ENCODE measurements around the gene SCAF4. TPM values are rescaled to one million over a fixed set of nuclear protein-coding genes. Genes with fewer than 3 reads are reported as not detected.

The SCAF4 gene
- total RNA-seq, 4 donors from 2014 or later = 23.6 to 41.5 (median 29.3) TPM

DNA sequence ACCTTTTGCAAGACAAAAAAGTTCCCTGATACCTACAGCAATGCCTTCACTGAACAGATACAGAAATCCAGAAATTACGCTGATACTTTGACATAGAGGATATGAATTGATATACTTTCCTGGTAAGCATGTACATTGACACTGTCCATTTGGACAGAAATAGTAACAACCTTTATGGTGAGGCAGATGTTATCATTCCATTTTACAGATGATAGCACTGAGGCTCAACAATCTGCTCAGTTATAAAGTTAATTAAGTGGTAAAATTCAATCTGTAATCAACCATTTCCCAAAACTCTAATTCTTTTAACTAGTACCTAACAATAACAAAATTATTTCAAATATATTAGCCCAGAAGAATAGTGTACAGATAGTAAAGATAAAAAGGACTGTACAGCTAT, 20.6 kb downstream of the SCAF4 start:
- 100% methylated on average over 1 of the region's 1 CpG for WGBS
- DNase-seq (ENCODE audit: low spot score in 2 of 2) = no peak
- Histone ChIP-seq H3K9me3 (no peaks in the 10 kb centered on the region), H3K4me1 (peaks cover 56% of the 10 kb centered on the region), H3K27ac (no peak overlapping the region), H3K27me3 (no peaks in the 10 kb centered on the region), H3K4me3 (no peak overlapping the region), H3K36me3 (no peaks in the 10 kb centered on the region)
- TF ChIP-seq, protein P1, sequence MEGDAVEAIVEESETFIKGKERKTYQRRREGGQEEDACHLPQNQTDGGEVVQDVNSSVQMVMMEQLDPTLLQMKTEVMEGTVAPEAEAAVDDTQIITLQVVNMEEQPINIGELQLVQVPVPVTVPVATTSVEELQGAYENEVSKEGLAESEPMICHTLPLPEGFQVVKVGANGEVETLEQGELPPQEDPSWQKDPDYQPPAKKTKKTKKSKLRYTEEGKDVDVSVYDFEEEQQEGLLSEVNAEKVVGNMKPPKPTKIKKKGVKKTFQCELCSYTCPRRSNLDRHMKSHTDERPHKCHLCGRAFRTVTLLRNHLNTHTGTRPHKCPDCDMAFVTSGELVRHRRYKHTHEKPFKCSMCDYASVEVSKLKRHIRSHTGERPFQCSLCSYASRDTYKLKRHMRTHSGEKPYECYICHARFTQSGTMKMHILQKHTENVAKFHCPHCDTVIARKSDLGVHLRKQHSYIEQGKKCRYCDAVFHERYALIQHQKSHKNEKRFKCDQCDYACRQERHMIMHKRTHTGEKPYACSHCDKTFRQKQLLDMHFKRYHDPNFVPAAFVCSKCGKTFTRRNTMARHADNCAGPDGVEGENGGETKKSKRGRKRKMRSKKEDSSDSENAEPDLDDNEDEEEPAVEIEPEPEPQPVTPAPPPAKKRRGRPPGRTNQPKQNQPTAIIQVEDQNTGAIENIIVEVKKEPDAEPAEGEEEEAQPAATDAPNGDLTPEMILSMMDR (IDR thresholded peaks at IDR 0.05) = no peak
- TF ChIP-seq EP300 (IDR thresholded peaks at IDR 0.05) = no peak
- no peak for TF ChIP-seq POLR2A (IDR thresholded peaks at IDR 0.05)
- TF ChIP-seq POLR2AphosphoS5 (IDR thresholded peaks at IDR 0.05) = no peak

DNA sequence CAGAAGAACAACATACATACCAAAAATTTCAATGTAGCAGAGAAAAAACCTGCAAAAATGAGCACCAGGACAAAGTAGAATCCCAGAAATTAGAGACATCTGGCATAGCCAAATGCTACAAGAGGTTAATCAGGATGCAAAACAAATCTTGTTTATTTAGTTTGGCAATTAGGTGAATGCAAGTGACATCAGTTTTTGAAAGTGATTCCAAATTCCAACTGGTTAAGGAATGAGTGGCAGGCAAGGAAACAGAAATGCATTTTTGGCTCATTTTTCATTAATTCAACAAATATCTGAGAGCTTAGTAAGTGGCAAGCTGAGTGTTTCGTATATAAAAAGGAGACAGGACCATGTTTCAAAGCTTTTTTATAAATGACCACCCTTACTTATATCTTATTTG, 21.3 kb downstream of the SCAF4 start:
- WGBS = 49% methylated on average over 1 of the region's 1 CpG
- Histone ChIP-seq H3K36me3 (peaks cover 4% of the 10 kb centered on the region), H3K4me1 (peaks cover 49% of the 10 kb centered on the region), H3K27me3 (no peaks in the 10 kb centered on the region), H3K4me3 (no peak overlapping the region), H3K9me3 (no peaks in the 10 kb centered on the region), H3K27ac (no peak overlapping the region)
- no peak for DNase-seq (ENCODE audit: low spot score in 2 of 2)
- TF ChIP-seq, protein P1 (IDR thresholded peaks at IDR 0.05) = no peak
- TF ChIP-seq POLR2A (IDR thresholded peaks at IDR 0.05) (no peak), EP300 (IDR thresholded peaks at IDR 0.05) (no peak), POLR2AphosphoS5 (IDR thresholded peaks at IDR 0.05) (no peak)

DNA sequence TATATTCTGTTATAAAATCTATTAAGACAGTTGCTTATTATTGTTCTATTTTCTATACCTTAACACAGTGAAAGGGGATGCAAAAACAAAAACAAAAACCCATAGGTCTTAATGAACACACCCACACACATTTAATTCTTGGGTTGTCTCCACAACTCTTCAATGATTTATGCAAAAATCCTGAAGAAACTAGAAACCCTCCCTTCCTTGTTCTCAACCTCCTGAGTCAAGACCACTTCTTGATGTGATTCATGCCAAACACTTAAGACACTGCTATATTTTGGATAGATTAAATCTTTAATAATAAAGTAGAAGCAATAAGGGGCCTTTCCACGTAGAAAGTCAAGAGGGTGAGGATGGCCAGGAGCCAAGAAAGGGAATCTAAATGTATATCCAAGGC, 23.4 kb downstream of the SCAF4 start:
- 32% methylated on average over 1 of the region's 1 CpG for WGBS
- TF ChIP-seq, protein P1 (IDR thresholded peaks at IDR 0.05) = no peak
- TF ChIP-seq POLR2AphosphoS5 (IDR thresholded peaks at IDR 0.05) (no peak), EP300 (IDR thresholded peaks at IDR 0.05) (no peak), POLR2A (IDR thresholded peaks at IDR 0.05) (no peak)
- Histone ChIP-seq H3K9me3 (no peaks in the 10 kb centered on the region), H3K27ac (no peak overlapping the region), H3K36me3 (peaks cover 4% of the 10 kb centered on the region), H3K4me3 (no peak overlapping the region), H3K27me3 (no peaks in the 10 kb centered on the region), H3K4me1 (peaks cover 29% of the 10 kb centered on the region)
- DNase-seq (ENCODE audit: low spot score in 2 of 2) = no peak

DNA sequence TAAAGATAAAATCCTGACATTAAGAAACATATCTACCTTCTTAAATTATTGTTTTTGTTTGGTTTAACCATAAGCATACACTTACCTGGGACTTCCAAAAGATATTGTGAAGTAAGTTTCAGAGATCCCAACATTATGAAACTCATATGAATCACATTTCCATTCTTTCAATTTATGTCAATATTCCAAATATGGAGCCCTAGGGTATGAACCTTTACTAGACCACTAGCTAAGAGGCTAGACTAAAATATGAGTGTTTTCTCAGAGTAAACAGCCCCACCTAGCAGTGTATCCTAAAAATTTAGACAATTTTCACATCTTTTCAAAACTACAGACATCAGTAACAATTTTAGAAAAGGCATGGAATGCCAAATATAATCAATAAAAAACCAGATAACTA, 24.4 kb downstream of the SCAF4 start:
- DNase-seq (ENCODE audit: low spot score in 2 of 2) = no peak
- no peak overlapping the region for H3K4me3 ChIP-seq
- H3K9me3 ChIP-seq = no peaks in the 10 kb centered on the region
- H3K27me3 ChIP-seq = no peaks in the 10 kb centered on the region
- peaks cover 9% of the 10 kb centered on the region for H3K36me3 ChIP-seq
- no peak overlapping the region for H3K27ac ChIP-seq
- no peak for TF ChIP-seq POLR2A (IDR thresholded peaks at IDR 0.05)
- H3K4me1 ChIP-seq = peaks cover 26% of the 10 kb centered on the region

DNA sequence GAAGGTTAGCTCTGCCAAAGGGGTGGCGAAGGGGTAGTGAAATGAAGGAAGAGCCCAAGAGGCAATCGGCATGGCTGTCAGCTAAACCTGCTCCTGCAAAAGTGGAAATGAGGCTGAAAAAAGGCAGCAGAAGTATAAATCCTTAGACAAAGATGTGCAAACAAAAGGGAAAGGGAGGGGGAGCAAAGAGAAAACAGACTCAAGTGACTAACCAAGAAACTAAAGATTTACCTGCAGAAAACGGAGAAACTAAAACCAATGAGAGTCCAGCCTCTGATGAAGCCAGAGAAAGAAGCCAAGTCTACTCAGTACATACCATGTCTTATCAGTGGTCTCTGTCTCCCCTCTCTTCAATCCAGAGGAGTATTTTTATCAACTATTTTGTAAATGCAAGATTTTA, 25.4 kb downstream of the SCAF4 start:
- no peak for DNase-seq (ENCODE audit: low spot score in 2 of 2)
- no peaks in the 10 kb centered on the region for H3K27me3 ChIP-seq
- H3K27ac ChIP-seq = no peak overlapping the region
- 90% methylated on average over 3 of the region's 3 CpGs for WGBS
- peaks cover 24% of the 10 kb centered on the region for H3K4me1 ChIP-seq
- TF ChIP-seq EP300 (IDR thresholded peaks at IDR 0.05) = no peak
- TF ChIP-seq POLR2AphosphoS5 (IDR thresholded peaks at IDR 0.05) = no peak
- TF ChIP-seq, protein P1 (IDR thresholded peaks at IDR 0.05) = no peak
- no peak for TF ChIP-seq POLR2A (IDR thresholded peaks at IDR 0.05)
- no peaks in the 10 kb centered on the region for H3K9me3 ChIP-seq
- H3K4me3 ChIP-seq = no peak overlapping the region
- peaks cover 17% of the 10 kb centered on the region for H3K36me3 ChIP-seq

DNA sequence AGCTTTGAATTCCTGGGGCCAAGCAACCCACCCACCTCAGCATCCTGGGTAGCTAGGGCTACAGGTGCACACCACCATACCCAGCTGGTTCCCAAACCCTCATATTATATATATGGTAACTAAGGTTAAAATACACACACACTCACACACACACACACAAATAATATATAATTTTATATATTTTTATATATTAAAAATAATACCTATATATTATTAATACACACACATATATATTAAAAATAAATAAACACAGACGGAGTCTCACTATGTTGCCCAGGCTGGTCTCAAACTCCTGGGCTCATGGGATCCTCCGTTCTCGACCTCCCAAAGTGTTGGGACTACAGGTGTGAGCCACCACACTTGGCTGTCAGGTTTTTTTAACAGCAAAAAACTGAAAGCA, 31.9 kb downstream of the SCAF4 start:
- WGBS = 98% methylated on average over 3 of the region's 3 CpGs
- Histone ChIP-seq H3K4me3 (no peak overlapping the region), H3K36me3 (peaks cover 68% of the 10 kb centered on the region), H3K27ac (no peak overlapping the region), H3K27me3 (no peaks in the 10 kb centered on the region), H3K4me1 (no peaks in the 10 kb centered on the region), H3K9me3 (no peaks in the 10 kb centered on the region)
- no peak for DNase-seq (ENCODE audit: low spot score in 2 of 2)
- TF ChIP-seq, protein P1 (IDR thresholded peaks at IDR 0.05) = no peak
- TF ChIP-seq EP300 (IDR thresholded peaks at IDR 0.05) (no peak), POLR2A (IDR thresholded peaks at IDR 0.05) (no peak), POLR2AphosphoS5 (IDR thresholded peaks at IDR 0.05) (no peak)
